ENCODE measurements around the gene MYO5C. TPM values are rescaled to one million over a fixed set of nuclear protein-coding genes. Genes with fewer than 3 reads are reported as not detected.

MYO5C gene
- total RNA-seq, 4 donors from 2014 or later: 9.2 to 61.8 (median 21.4) TPM

DNA sequence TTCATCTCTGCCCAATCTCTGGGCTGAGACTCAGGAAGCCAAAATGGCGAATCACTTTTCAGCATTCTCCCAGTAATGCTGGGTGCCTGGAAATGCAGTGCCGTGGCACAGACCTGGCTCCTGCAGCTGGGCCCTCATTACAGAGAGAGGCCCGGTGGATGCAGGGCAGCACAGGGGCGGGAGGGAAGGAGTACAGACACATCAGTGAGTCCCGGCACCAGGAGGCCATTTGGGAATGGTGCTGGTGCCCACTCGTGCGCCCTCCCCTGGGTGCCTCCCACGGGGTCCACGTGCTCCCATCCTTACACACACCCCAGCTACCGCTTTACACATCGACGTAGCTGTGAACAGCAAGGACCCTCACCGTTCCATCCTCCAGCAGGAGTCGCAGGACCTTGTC, 13.2 kb downstream of the MYO5C start:
- TF ChIP-seq, protein P1, sequence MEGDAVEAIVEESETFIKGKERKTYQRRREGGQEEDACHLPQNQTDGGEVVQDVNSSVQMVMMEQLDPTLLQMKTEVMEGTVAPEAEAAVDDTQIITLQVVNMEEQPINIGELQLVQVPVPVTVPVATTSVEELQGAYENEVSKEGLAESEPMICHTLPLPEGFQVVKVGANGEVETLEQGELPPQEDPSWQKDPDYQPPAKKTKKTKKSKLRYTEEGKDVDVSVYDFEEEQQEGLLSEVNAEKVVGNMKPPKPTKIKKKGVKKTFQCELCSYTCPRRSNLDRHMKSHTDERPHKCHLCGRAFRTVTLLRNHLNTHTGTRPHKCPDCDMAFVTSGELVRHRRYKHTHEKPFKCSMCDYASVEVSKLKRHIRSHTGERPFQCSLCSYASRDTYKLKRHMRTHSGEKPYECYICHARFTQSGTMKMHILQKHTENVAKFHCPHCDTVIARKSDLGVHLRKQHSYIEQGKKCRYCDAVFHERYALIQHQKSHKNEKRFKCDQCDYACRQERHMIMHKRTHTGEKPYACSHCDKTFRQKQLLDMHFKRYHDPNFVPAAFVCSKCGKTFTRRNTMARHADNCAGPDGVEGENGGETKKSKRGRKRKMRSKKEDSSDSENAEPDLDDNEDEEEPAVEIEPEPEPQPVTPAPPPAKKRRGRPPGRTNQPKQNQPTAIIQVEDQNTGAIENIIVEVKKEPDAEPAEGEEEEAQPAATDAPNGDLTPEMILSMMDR (IDR thresholded peaks at IDR 0.05; ENCODE audit: low read depth): no peak

DNA sequence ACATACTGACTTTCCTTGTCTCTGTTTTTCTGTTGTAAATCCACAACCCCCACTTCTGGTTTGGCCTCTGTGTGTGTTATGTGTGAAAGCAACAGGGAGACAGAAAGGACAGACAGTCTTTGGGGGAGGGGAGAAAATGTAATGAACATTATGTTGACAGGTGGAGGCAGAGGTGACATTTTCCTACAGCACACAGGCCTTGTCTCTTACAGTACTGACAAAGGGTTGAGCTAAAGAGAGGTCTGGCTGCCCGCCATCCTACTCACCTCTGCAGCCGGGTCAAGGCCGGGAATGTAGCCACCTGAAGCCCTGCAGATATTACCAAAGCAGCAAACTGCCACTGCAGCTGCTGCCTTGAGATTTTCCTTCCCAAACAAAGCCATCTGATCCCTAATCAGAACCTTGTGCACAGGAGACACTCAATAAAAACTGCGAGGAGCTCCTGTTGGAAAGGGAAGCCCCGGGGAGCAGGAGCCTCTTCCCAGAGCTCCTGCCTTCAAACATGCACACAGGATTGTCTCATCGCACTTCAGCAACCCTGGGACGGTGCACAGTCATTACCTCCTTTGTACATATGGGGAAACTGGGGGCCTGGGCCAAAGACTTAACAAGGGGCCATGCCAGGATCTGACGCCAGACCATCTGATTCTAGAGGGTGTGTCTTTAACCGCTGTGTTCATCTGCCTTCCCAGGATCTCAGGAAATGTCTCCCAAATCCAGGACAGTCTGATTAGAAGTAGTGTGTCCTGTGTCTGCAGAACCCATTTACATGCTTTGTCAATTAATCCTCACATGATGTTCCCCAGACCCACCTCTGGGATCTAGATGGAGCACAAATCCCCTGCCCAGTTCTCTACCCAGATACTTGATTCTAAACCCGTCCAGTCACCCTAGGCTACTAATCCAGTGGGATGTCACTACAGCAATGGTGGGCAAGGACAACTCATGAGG, 14.2 kb downstream of the MYO5C start:
- TF ChIP-seq, protein P1 (IDR thresholded peaks at IDR 0.05; ENCODE audit: low read depth): no peak

DNA sequence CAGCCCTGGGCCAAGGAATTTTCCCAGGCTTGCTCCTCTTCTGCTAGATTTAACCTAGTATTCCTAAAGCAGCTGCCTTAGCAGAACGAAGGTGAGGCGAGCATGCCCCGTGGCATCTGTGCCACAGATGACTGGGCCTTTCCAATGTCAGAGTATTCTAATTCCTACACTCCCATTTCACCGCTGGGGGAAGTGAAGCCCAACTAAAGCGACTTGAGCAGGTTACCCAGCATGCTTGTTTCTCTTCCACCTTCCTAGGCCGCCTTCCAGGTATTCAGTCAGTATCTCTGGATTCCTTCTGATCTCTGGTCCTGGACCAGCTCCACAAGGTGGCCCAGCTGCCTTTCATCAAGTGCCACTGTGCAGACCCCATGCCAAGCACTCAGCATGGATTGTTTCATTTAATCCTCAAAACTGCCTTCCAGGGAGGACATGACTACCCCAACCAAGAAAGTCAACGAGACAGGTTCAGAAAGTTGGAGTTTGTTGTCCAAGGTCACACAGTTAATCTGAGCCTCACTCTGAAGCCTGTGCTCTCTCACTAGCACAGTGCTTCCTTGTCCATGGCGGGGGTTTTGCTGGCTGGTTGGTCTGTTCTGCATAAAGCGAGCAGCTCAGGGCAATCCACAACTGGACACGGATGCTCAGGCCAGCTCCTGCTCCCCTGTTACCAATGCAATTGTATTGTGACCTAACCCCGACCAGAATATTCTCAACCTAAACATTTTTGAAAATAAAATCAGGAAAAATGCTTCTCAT, 15.1 kb downstream of the MYO5C start:
- TF ChIP-seq, protein P1 (IDR thresholded peaks at IDR 0.05; ENCODE audit: low read depth): no peak

DNA sequence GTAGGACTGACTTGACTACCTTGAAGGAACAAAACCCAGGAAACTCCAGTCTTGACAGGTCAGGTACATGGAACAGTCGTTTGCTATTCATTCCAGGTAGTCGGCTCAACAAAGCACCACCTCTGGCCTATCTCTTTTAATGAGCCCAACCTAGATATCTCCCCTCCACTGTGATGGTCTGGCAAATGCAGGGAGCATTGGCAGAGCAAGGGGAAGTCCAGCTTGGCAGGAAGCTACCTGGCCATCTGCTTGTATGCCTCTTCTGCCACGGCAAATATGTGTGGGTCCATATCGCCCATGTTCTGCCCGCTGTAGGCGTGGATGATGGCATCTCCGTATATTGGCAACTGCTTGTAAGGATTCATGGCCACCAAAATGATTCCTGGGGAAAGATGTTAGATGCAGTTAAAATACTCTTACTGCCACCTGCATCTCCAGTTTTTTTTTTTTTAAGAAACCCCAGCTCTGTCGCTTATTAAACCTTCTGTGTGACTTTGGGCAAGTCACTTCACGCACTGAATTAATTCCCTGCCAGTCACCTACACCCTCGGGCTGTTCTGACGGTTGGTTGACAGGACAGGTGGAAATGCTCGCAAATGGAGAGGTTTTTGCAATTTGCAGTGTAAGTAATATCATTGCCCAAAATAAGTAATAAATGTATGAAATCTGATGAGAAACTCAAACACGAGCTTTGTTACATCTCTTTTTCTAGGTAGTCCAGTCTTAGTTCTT, 16.8 kb downstream of the MYO5C start:
- TF ChIP-seq, protein P1 (IDR thresholded peaks at IDR 0.05; ENCODE audit: low read depth): no peak

DNA sequence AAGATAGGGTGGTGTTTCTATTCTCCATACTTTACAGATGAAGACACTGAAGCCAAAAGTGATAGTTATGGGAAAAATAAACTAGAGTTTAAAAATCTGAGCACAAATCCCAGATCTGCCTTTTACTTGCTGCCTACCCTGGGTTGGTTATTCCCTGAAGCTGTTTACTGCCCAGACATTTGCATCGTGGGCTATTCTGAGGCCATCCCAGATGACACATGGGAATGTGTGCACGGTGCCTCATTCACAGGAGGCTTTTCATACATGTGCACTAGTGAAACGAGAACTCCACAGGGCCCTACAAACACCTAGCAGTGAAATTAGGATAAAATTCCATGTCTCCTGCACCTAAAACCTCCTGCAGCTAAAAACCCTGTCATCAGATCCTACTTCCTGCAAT, 17.5 kb downstream of the MYO5C start:
- TF ChIP-seq, protein P1 (IDR thresholded peaks at IDR 0.05; ENCODE audit: low read depth): no peak

DNA sequence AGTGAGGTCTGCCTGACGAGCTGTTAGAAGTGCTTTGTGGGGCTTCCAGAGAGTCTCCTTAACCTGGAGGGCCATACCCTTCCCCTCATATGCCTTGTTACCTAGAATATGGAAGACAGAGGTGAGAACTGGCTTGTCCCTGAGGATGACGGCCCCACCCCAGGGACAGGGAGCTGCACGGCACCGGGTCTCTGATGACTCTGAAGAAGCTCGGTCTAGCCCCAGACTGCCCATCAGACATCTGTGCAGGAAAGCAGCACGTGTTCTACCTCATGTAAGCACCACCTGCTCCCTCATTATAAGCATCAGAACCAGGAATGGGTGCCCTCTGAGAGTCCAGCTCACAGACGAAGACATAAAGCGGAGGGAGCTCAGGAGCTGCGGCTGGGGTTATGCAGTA, 18.0 kb downstream of the MYO5C start:
- TF ChIP-seq, protein P1 (IDR thresholded peaks at IDR 0.05; ENCODE audit: low read depth): no peak

All from subcutaneous adipose tissue (tissue), 4 donors.